Naive B cell (primary cell): ENCODE data around the gene IGFL2. TPM values are rescaled to one million over a fixed set of nuclear protein-coding genes. Genes with fewer than 3 reads are reported as not detected.

Source experiments
- polyA plus RNA-seq, 6 donors: library from polyadenylated mRNA; unstranded; fragments of 300-500 nt; fragmentation: Illumina TruSeq; gene quantifications; one replicate each; pipeline ENCODE4 v1.2.3, GENCODE V29; 2021; ENCODE audit warnings: low read depth in 6 of 6

Gene IGFL2
- polyA plus RNA-seq, 6 donors from 2014 or later: not detected

Other genes with a start within 250 kb of the IGFL2 start
- under 1 TPM in 4 of 6 donors, not detected in 2; 0.15 to 0.30 (median 0.28) TPM for gene MYPOP, start 245.6 kb upstream of the IGFL2 start, polyA plus RNA-seq
- gene NANOS2, start 233.5 kb upstream of the IGFL2 start, polyA plus RNA-seq: not detected
- gene NOVA2, start 174.4 kb upstream of the IGFL2 start, polyA plus RNA-seq: not detected
- 10 to 100 TPM in 1 of 6 donors, 1 to 10 TPM in 5; 4.9 to 11.9 (median 7.7) TPM for gene CCDC61, start 152.8 kb upstream of the IGFL2 start, polyA plus RNA-seq
- gene PGLYRP1, start 125.2 kb upstream of the IGFL2 start, polyA plus RNA-seq: 1 to 10 TPM in 1 of 6 donors, not detected in 5; 1.6 TPM
- not detected for gene IGFL4, start 107.2 kb upstream of the IGFL2 start, polyA plus RNA-seq
- gene IGFL3, start 23.6 kb upstream of the IGFL2 start, polyA plus RNA-seq: not detected
- not detected for gene IGFL1, start 81.5 kb downstream of the IGFL2 start, polyA plus RNA-seq
- not detected for gene HIF3A, start 148.8 kb downstream of the IGFL2 start, polyA plus RNA-seq
- 10 to 100 TPM; 14.5 to 26.6 (median 19.7) TPM for gene PPP5C, start 198.8 kb downstream of the IGFL2 start, polyA plus RNA-seq